ENCODE data around the gene SLC24A2. TPM values are rescaled to one million over a fixed set of nuclear protein-coding genes. Genes with fewer than 3 reads are reported as not detected.
"Not testable (repeated sequence)": the region's sequence is repeated elsewhere in the genome, so short reads cannot be mapped to it uniquely, and the experiment has no call there.

Gene SLC24A2
- not detected in 2 replicates for total RNA-seq
- not detected in 2 replicates for polyA plus RNA-seq
- not detected in 2 replicates for polyA plus RNA-seq (2011; cell fraction: cytosol; rRNA removed)
- polyA plus RNA-seq (2011; cell fraction: nucleus; rRNA removed): not detected in 2 replicates
- polyA plus RNA-seq (2012): not detected in 2 replicates
- polyA minus RNA-seq: not detected in 2 replicates
- polyA minus RNA-seq (2011; cell fraction: cytosol; rRNA and poly(A)+ RNA removed): not detected
- not detected in 2 replicates for polyA minus RNA-seq (2011; cell fraction: nucleus; rRNA and poly(A)+ RNA removed)
- percentile 4 among the genes with signal in this experiment for Bru-seq, nascent RNA
- percentile 6 among the genes with signal in this experiment for BruChase-seq, experiment 1, labeled RNA remaining after a 6-hour chase
- percentile 0 among the genes with signal in this experiment for BruChase-seq, experiment 2, labeled RNA remaining after a 2-hour chase
- long read RNA-seq: 0 reads

DNA sequence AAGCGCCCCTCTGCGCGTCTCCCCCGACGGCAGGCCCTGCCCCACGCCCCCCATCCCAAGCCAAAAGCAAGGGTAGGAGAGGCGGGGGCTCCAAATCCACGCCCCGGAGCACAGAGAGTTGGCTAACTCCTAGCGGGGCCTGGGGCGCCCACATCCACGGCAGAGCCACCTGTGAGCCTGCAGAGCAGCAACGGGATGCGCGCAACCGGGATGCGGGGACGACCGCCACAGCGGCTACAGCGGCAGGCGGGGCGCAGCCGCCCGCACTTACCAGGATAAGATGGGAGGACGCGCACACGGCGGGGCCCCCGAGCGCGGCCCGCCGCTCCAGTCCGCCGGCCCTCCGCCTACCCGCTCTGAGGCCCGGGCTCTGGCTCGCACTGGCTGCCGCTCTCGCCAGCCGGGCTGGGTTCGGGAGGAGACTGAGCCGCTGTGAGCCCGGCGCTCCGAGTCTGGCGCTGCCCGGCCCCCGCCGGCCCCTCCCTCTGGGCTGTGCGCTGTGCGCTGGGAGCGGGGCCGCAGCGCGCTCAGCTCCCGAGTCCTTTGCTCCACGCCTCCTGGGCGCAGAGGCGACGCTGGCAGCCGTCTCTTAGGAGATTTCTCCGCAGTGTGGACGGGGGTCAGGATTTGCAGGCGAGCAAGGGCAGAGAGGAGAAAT lies at the start of gene SLC24A2:
Gene SLC24A2 (minus strand): TSS at position 424 of the 658 bp plus-strand sequence.
- peaks cover 2% of the 10 kb centered on the region for H4K20me1 ChIP-seq (replicated peaks; ENCODE audit: control insufficient read depth, extremely low read depth, insufficient read depth, low read length)
- H3K36me3 ChIP-seq (ENCODE audit: control insufficient read depth in 2 of 2, extremely low read depth in 1 of 2, insufficient read depth in 2 of 2, low read length in 2 of 2): no peaks in the 10 kb centered on the region
- no peaks in the 10 kb centered on the region for H3K79me2 ChIP-seq (ENCODE audit: control insufficient read depth, insufficient read depth, low read length)
- no peak within 1 kb of the TSS for H2AFZ ChIP-seq (ENCODE audit: low read depth, low read length)
- no peak for FAIRE-seq
- DNase-seq (ENCODE audit: low read depth, low spot score): no peak
- no peaks in the 10 kb centered on the region for H3K9me3 ChIP-seq (replicated peaks; ENCODE audit: control insufficient read depth, insufficient read depth, low read length)
- CTCF ChIA-PET: no interaction called here
- POLR2A ChIA-PET: no interaction called here
- dilution Hi-C loops (cut with MboI; ENCODE audit: extremely low pct_ligation_motif_present, low sequenced_read_pairs) (no loop called here), intact Hi-C loops (cut with micrococcal nuclease) (no loop called here)
- no peak within 1 kb of the TSS for H3K27ac ChIP-seq (ENCODE audit: insufficient read depth, low read depth, low read length)
- no TSS peak for BruUV-seq (replicated peaks)
- no peak within 1 kb of the TSS for H3K4me3 ChIP-seq (replicated peaks in 1 of 3; ENCODE audit: insufficient read depth in 1 of 3, low read depth in 1 of 3, low read length in 3 of 3)
- no peaks in the 10 kb centered on the region for H3K4me1 ChIP-seq (ENCODE audit: control insufficient read depth, extremely low read depth, insufficient read depth, low read length)
- H3K9ac ChIP-seq (replicated peaks; ENCODE audit: extremely low read depth, insufficient read depth, low read length): no peak within 1 kb of the TSS
- peaks cover 15 to 29% of the 10 kb centered on the region in 2 experiments for H3K27me3 ChIP-seq (ENCODE audit: control insufficient read depth in 2 of 2, insufficient read depth in 2 of 2, low read length in 2 of 2)
- no peaks in the 10 kb centered on the region for H3K9me1 ChIP-seq (replicated peaks; ENCODE audit: control insufficient read depth, extremely low read depth, insufficient read depth, low read length)
- no peak within 1 kb of the TSS for H3K4me2 ChIP-seq (ENCODE audit: insufficient read depth, low read length)
- TF ChIP-seq MYC (IDR thresholded peaks at IDR 0.05; ENCODE audit: low read depth, low read length) (no peak), EZH2 (IDR thresholded peaks at IDR 0.05; ENCODE audit: borderline replicate concordance, low read depth, low read length, severe bottlenecking) (peak; percentile 53)

DNA sequence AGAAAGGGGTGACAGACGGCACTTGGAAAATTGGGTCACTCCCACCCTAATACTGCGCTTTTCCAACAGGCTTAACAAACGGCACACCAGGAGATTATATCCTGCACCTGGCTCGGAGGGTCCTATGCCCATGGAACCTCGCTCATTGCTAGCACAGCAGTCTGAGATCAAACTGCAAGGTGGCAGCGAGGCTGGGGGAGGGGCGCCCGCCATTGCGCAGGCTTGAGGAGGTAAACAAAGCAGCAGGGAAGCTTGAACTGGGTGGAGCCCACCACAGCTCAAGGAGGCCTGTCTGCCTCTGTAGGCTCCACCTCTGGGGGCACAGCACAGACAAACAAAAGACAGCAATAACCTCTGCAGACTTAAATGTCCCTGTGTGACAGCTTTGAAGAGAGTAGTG lies 44.5 kb upstream of the SLC24A2 start:
- BruUV-seq (replicated peaks); H3K27ac ChIP-seq (ENCODE audit: insufficient read depth, low read depth, low read length); H3K9me1 ChIP-seq (replicated peaks; ENCODE audit: control insufficient read depth, extremely low read depth, insufficient read depth, low read length); POLR2A ChIA-PET; H3K9ac ChIP-seq (replicated peaks; ENCODE audit: extremely low read depth, insufficient read depth, low read length); H3K36me3 ChIP-seq (ENCODE audit: control insufficient read depth in 2 of 2, extremely low read depth in 1 of 2, insufficient read depth in 2 of 2, low read length in 2 of 2); H3K79me2 ChIP-seq (ENCODE audit: control insufficient read depth, insufficient read depth, low read length); H3K27me3 ChIP-seq (ENCODE audit: control insufficient read depth in 2 of 2, insufficient read depth in 2 of 2, low read length in 2 of 2); H3K9me3 ChIP-seq (replicated peaks; ENCODE audit: control insufficient read depth, insufficient read depth, low read length); H3K4me3 ChIP-seq (replicated peaks in 1 of 3; ENCODE audit: insufficient read depth in 1 of 3, low read depth in 1 of 3, low read length in 3 of 3); intact Hi-C loops (cut with micrococcal nuclease); dilution Hi-C loops (cut with MboI; ENCODE audit: extremely low pct_ligation_motif_present, low sequenced_read_pairs); DNase-seq (ENCODE audit: low read depth, low spot score); H3K4me1 ChIP-seq (ENCODE audit: control insufficient read depth, extremely low read depth, insufficient read depth, low read length); H4K20me1 ChIP-seq (replicated peaks; ENCODE audit: control insufficient read depth, extremely low read depth, insufficient read depth, low read length); H2AFZ ChIP-seq (ENCODE audit: low read depth, low read length); H3K4me2 ChIP-seq (ENCODE audit: insufficient read depth, low read length); CTCF ChIA-PET; FAIRE-seq: not testable (repeated sequence)

Data from endothelial cell of umbilical vein (primary cell).